T-helper 2 cell treated with Interferon-gamma antibody and Interleukin-4, amounts not matched to agents 5 μg/mL and 100 μg/mL, for 36 hours (primary cell): ENCODE measurements around the gene SNIP1.
"Not testable (repeated sequence)": the region's sequence is repeated elsewhere in the genome, so short reads cannot be mapped to it uniquely, and the experiment has no call there.

Source experiments
- DNase-seq: peaks from one replicate; pipeline ENCODE4 v3.0.0; 2021; ENCODE audit warnings: low spot score
- H3K27ac Mint-ChIP-seq: one replicate; pipeline ENCODE4 v1.8.0; 2021; ENCODE audit warnings: mild to moderate bottlenecking, mixed read lengths
- H3K27me3 Mint-ChIP-seq: one replicate; pipeline ENCODE4 v1.8.0; 2021; ENCODE audit warnings: low read depth, mixed read lengths
- H3K36me3 Mint-ChIP-seq: one replicate; pipeline ENCODE4 v1.8.0; 2021; ENCODE audit warnings: low read depth, mixed read lengths
- H3K4me1 Mint-ChIP-seq: one replicate; pipeline ENCODE4 v1.8.0; 2021; ENCODE audit warnings: low read depth, mixed read lengths
- H3K4me3 Mint-ChIP-seq: one replicate; pipeline ENCODE4 v1.8.0; 2022; ENCODE audit warnings: mild to moderate bottlenecking, moderate library complexity, mixed read lengths
- H3K9me3 Mint-ChIP-seq: one replicate; pipeline ENCODE4 v1.8.0; 2021; ENCODE audit warnings: mixed read lengths

The SNIP1 gene

DNA sequence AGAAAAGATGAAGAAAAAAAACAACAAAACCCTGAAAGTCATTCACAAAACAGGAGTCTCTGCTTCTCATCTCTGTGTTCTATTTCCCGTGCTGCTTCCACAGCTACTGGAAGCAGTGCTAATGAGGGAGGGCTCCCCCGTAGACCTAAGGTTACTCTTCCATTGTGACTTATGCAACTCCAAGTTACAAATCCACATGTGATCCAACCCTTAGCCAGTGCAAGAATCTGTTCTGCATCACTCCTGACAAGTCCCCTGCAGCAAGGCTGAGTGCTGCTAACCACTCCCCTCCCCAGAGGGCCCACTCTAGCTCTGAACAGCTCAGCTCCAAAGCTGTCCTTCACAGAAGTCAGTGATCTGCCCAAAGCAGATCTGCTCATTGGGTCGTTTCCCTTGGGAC lies 12.9 kb upstream of the SNIP1 start:
- peaks cover 67% of the 10 kb centered on the region for H3K36me3 Mint-ChIP-seq
- DNase-seq = no peak
- H3K27me3 Mint-ChIP-seq = no peaks in the 10 kb centered on the region
- peaks cover 16% of the 10 kb centered on the region for H3K4me1 Mint-ChIP-seq
- no peak overlapping the region for H3K27ac Mint-ChIP-seq
- no peaks in the 10 kb centered on the region for H3K9me3 Mint-ChIP-seq
- H3K4me3 Mint-ChIP-seq = no peak overlapping the region

DNA sequence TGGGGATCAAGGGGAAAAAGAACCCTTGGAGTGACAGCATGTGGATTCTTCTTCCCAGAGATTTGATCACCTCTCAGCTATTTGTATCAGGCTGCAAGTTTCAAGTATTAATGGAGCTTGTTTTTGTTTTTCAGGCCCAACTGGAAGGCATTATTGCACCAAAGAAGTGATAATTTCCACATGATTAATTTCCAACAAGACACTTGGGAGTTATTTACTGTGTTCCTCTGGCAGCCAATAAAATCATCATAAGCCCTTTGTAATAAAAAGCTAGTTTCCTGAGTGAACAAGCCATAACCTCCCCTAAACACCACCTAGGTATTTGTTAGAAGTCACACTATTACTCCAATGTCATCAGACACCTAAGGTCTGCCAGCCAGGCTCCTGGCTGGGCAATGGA lies 10.8 kb upstream of the SNIP1 start:
- Mint-ChIP-seq H3K36me3 (peaks cover 51% of the 10 kb centered on the region), H3K4me3 (no peak overlapping the region), H3K9me3 (no peaks in the 10 kb centered on the region), H3K4me1 (peaks cover 2% of the 10 kb centered on the region), H3K27ac (no peak overlapping the region), H3K27me3 (no peaks in the 10 kb centered on the region)
- DNase-seq = no peak

DNA sequence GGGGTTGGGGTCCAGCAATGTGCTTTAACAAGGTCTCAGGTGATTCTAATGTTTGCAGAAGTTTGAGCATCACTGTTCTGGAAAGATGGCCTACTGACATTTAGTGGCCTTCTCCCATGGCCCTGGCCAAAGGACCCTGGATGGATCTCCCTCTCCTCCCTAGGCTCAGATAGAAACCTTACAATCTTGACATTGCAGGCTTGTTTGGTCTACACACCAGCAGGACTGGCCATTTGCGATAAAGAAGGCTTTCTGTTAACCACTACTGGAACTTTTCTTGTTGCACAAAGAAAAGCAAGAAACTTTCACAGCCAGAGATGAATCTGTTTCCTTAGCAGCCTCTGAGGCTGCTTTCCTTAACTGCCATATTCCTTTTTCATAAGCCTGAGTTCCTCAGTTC lies 8.9 kb upstream of the SNIP1 start:
- no peak for DNase-seq
- H3K9me3 Mint-ChIP-seq = no peaks in the 10 kb centered on the region
- peaks cover 2% of the 10 kb centered on the region for H3K4me1 Mint-ChIP-seq
- peaks cover 32% of the 10 kb centered on the region for H3K36me3 Mint-ChIP-seq
- no peak overlapping the region for H3K4me3 Mint-ChIP-seq
- no peak overlapping the region for H3K27ac Mint-ChIP-seq
- no peaks in the 10 kb centered on the region for H3K27me3 Mint-ChIP-seq

DNA sequence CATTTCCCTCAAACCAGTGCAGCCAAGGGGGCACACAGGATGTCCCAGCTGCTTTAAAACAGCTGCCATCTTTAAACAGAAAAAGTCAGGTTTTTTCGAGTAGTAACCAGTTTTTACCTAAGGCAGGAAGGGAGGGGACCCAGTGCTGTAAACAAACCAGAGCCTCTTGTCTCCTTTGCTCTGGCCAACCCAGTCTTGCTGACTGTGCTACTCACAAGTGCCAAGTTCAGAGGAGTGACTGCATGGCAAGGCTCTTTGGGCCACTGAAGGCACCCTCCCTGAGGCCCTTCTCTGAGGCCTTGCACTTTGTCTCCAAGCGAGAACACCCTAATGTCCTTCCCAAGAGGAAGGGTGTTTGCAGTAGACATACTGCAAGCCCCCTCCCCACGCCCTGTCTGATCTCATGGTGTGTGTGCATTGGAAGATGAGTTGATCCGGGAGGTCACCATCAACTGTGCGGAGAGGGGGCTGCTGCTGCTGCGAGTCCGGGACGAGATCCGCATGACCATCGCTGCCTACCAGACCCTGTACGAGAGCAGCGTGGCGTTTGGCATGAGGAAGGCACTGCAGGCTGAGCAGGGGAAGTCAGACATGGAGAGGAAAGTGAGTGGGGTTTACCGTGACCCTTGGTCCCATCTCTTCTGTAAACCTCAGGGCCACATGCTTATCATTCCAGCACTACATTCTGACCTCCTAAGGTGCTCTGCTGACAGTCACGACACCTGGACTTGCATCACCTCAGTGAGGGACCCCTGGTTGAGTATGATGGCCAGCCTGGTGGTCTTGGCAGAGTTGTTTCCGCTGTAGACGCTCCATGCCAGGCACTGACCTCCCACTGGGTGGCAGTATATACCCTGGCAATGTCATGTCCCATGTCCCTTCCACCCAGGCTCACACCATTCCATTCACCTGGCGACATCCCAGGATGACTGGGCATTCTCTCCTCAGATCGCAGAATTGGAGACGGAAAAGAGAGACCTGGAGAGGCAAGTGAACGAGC lies 7.3 kb upstream of the SNIP1 start:
- Mint-ChIP-seq H3K27me3 (no peaks in the 10 kb centered on the region), H3K36me3 (peaks cover 18% of the 10 kb centered on the region), H3K27ac (peak overlapping the region; percentile 42)

DNA sequence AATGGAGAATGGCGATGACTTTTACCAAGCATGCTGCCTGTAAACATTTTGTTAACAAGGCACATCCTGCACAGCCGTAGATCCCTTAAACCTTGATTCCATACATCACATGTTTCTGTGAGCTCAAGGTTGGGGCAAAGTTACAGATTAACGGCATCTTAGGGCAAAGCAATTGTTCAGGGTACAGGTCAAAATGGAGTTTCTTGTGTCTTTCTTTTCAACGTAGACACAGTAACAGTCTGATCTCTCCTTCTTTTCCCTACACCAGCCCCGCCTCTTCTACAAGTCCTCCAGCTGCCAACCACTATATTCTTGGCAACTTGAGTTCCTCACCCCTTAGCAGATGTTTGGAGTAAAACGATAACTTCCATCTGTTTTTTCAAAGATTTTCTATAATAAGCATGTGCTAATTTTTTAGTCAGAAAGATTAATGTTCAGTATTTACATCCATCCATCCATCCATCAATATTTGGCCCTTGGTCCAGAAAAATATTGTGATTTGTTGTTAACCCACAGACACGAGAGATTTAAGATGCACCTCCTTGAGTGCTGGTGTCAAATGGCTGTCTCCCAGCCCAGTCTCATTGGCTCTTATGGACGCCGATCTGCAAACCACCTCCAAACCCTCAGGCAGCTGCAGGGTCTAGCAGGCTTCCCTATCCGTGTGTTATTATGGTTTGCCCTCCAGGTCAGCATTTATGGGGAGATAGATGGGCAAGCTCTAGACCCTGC lies 6.5 kb upstream of the SNIP1 start:
- Mint-ChIP-seq H3K4me3 (no peak overlapping the region), H3K9me3 (no peaks in the 10 kb centered on the region), H3K4me1 (peaks cover 7% of the 10 kb centered on the region), H3K27me3 (no peaks in the 10 kb centered on the region), H3K36me3 (peaks cover 13% of the 10 kb centered on the region), H3K27ac (no peak overlapping the region)
- no peak for DNase-seq

More for the DNA sequence above, 7.3 kb upstream of the SNIP1 start:
- no peak overlapping the region for H3K4me3 Mint-ChIP-seq
- no peak for DNase-seq
- no peaks in the 10 kb centered on the region for H3K9me3 Mint-ChIP-seq
- peaks cover 4% of the 10 kb centered on the region for H3K4me1 Mint-ChIP-seq

DNA sequence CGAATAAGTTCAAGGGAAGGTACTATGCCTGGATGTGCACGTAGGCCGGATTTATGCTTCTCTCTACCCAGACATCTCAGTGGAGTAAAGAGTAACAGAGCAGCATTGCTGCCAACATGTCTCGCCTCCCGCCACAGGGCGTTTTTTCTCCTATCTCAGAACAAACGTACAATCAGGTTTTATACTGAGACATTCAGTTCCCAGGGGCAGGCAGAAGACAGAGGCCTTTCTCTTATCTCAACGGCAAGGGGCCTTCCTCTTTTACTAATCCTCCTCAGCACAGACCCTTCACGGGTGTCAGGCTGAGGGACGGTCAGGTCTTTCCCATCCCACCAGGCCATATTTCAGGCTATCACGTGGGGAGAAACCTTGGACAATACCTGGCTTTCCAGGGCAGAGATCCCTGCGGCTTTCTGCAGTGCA lies 5.9 kb upstream of the SNIP1 start:
- H3K27ac Mint-ChIP-seq, H3K27me3 Mint-ChIP-seq, DNase-seq, H3K36me3 Mint-ChIP-seq, H3K4me3 Mint-ChIP-seq, H3K9me3 Mint-ChIP-seq, H3K4me1 Mint-ChIP-seq: not testable (repeated sequence)

DNA sequence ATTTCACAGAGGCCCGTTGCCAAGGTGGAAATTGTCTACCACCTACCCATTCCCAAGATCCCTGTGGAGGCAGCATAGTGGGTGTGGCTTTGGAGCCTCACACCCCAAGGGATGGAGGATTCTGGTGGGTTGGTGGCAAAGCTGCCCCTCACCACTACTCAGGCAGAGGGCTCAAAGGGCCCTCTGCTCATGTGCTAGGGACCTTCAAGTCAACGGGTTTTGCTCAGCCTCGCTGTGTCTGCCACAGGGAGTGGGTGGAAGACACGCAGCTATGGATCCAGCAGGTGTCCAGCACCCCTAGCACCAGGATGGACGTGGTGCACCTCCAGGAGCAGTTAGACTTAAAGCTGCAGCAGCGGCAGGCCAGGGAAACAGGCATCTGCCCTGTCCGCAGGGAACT lies 5.0 kb upstream of the SNIP1 start:
- Mint-ChIP-seq H3K4me1 (peaks cover 9% of the 10 kb centered on the region), H3K36me3 (peaks cover 5% of the 10 kb centered on the region), H3K9me3 (peaks cover 3% of the 10 kb centered on the region), H3K27ac (no peak overlapping the region), H3K4me3 (no peak overlapping the region), H3K27me3 (no peaks in the 10 kb centered on the region)
- DNase-seq = no peak

DNA sequence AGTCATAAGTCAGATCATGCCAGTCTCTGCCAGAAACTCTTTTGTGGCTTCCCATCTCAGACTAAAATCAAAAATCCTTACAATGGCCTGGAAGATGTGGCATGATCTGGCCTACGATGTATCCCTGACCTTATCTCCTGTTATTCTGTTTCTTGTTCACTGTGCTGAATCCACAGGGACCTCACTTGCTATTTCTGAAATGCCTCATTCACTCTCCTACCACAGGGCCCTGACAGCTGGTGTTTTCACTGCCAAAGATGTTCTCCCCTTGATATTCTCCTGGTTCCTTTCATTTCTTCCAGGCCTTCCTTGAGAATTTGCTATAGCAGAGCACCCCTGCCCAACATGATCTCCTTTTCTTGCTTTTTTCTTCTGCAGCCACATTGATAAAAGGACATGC lies 4.3 kb upstream of the SNIP1 start:
- no peak overlapping the region for H3K27ac Mint-ChIP-seq
- peaks cover 11% of the 10 kb centered on the region for H3K4me1 Mint-ChIP-seq
- no peak overlapping the region for H3K4me3 Mint-ChIP-seq
- peaks cover 3% of the 10 kb centered on the region for H3K9me3 Mint-ChIP-seq
- H3K27me3 Mint-ChIP-seq = no peaks in the 10 kb centered on the region
- DNase-seq = no peak
- H3K36me3 Mint-ChIP-seq = peaks cover 7% of the 10 kb centered on the region

DNA sequence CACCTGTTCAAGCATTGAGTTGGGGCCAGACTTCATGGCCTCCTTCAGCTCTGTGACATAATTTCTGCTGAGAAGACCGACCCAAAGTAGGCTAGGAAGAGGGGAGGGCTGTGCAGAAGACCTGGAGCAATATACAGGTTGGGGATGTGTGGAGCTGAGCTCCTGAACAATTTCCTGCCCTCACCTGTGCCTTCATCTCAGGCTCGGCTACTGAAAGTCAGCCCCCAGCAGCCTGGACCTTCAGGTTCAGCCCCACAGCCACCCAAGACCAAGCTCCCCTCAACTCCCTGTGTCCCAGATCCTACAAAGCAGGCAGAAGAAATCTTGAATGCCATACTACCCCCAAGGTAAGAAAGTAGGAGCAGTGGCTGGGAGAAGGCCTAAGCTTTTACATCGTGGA lies 3.3 kb upstream of the SNIP1 start:
- Mint-ChIP-seq H3K36me3 (peaks cover 17% of the 10 kb centered on the region), H3K27ac (no peak overlapping the region), H3K4me3 (no peak overlapping the region), H3K27me3 (no peaks in the 10 kb centered on the region), H3K9me3 (peaks cover 3% of the 10 kb centered on the region), H3K4me1 (peaks cover 20% of the 10 kb centered on the region)
- DNase-seq = no peak

DNA sequence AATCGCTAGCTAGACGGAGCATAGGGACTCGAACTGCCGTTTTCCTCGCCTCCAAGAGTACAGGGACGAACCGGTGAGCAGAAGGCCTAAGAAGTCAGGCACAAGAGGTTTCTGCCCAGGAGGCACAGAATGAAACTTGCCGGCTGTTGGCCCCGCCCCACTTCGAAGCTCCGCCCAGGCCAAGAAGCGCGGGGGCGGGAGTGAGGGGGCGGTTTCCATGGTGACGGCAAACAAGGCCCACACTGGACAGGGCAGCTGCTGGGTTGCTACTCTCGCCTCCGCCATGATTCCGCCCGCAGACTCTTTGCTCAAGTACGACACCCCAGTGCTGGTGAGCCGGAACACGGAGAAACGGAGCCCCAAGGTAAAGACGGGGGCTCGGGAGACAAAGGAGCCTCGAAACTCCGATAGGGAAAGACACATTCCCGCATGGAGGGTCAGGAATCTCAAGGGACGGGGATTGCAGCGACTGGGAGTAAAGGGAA lies 2.7 kb upstream of the SNIP1 start, which contains the start of gene DNALI1:
Gene DNALI1 (plus strand): TSS at position 229 of the 485 bp plus-strand sequence. CDS start 55 bp downstream, at position 284.
- H3K4me1 Mint-ChIP-seq = peaks cover 26% of the 10 kb centered on the region
- peak; percentile 30 for DNase-seq
- H3K9me3 Mint-ChIP-seq = peaks cover 3% of the 10 kb centered on the region
- H3K36me3 Mint-ChIP-seq = peaks cover 20% of the 10 kb centered on the region
- H3K4me3 Mint-ChIP-seq = peak within 1 kb of the TSS; percentile 15
- no peaks in the 10 kb centered on the region for H3K27me3 Mint-ChIP-seq
- no peak within 1 kb of the TSS for H3K27ac Mint-ChIP-seq

DNA sequence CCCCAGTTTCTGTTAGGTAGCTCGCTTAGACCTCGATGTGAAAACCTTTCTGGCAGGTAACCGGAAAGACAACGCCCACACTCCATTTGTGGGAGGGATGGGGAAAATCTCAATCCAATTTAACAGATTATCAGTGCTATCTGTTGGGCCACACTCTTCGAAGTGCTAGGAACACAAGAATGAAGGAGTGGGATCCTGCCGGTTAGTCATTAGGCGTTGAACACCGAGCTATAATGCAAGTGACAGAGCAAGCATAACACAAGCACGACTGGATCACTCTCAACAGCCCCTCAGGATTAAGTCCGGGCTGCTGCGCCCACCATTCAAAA lies 531 bp downstream of the SNIP1 start:
- Mint-ChIP-seq H3K9me3 (peaks cover 3% of the 10 kb centered on the region), H3K27ac (peak overlapping the region; percentile 96), H3K4me1 (peaks cover 35% of the 10 kb centered on the region), H3K36me3 (peaks cover 43% of the 10 kb centered on the region), H3K27me3 (no peaks in the 10 kb centered on the region), H3K4me3 (peak overlapping the region; percentile 95)
- DNase-seq = no peak

DNA sequence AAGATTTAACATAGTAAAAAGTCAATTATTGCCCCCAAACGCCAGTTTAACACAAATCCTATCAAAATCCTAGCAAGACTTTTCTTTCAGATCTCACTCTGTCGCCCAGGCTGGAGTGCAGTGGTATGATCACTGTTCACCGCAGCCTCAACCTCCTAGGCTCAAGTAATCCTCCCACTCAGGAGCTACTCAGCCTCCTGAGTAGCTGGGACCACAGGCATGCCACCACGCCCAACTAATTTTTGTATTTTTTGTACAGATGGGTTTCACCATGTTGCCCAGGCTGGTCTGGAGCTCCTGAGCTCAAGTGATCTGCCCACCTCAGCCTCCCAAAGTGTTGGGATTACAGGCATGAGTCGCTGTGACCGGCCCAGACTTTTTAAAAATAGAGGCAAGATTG lies 4.8 kb downstream of the SNIP1 start:
- Mint-ChIP-seq H3K4me1 (peaks cover 30% of the 10 kb centered on the region), H3K9me3 (no peaks in the 10 kb centered on the region), H3K27ac (peak overlapping the region; percentile 41), H3K4me3 (no peak overlapping the region), H3K36me3 (peaks cover 67% of the 10 kb centered on the region), H3K27me3 (no peaks in the 10 kb centered on the region)
- DNase-seq = no peak

DNA sequence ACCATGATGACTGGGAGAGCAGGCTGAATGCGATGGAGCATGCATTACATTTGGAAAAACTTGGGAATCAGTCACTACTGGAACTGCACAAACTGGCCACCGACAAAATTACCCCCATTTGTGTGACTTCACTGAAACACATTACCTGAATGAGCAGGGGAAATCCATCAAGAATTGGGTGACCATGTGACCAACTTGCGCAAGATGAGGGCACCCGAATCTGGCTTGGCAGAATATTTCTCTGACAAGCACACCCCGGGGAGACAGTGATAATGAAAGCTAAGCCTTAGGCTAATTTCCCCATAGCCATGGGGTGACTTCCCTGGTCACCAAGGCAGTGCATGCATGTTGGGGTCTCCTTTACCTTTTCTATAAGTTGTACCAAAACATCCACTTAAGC lies 9.1 kb downstream of the SNIP1 start:
- no peaks in the 10 kb centered on the region for H3K27me3 Mint-ChIP-seq
- H3K4me1 Mint-ChIP-seq = peaks cover 5% of the 10 kb centered on the region
- H3K27ac Mint-ChIP-seq = no peak overlapping the region
- no peak for DNase-seq
- H3K4me3 Mint-ChIP-seq = no peak overlapping the region
- H3K36me3 Mint-ChIP-seq = peaks cover 53% of the 10 kb centered on the region
- H3K9me3 Mint-ChIP-seq = no peaks in the 10 kb centered on the region

DNA sequence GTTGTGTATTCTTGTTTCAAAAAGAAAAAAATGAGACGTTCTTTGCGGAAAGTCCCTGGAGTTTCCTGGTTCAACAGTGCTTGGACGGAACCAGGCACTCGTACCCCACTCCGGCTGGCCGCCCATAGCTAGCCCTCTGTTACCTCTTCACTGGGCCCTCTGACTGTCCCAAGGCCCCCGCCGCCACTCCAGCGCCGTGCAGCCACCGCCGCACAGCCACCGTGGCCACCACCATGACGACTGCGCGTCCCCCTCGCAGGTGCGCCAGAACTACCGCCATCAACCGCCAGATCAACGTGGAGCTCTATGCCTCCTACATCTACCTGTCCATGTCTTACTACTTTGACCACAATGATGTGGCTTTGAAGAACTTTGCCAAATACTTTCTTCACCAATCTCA lies 9.6 kb downstream of the SNIP1 start:
- Mint-ChIP-seq H3K4me3 (no peak overlapping the region), H3K4me1 (peaks cover 1% of the 10 kb centered on the region), H3K27me3 (no peaks in the 10 kb centered on the region), H3K9me3 (no peaks in the 10 kb centered on the region), H3K27ac (no peak overlapping the region), H3K36me3 (peaks cover 52% of the 10 kb centered on the region)
- DNase-seq = no peak
